GM10248 (cell line): Measurements from ENCODE around the gene SLC9A4.

ENCODE experiments used
- CTCF ChIA-PET: fragments of 300-600 bp; sonication (Branson Sonifier 250); formaldehyde crosslinking; extraction: SDS; loops from one replicate; lab custom pipeline; 2021; ENCODE audit warnings: antibody characterized with exemption; lab: Yijun Ruan, JAX
- POLR2A ChIA-PET: fragments of 350-650 bp; sonication (Branson Sonifier 250); formaldehyde crosslinking; extraction: SDS; loops from one replicate; lab custom pipeline; 2020; ENCODE audit warnings: antibody characterized with exemption; lab: Yijun Ruan, JAX
- DNase-seq: peaks from one replicate; pipeline ENCODE4 v3.0.0; 2012; ENCODE audit errors: extremely low spot score
- TF ChIP-seq, protein P1 (sequence below): IDR thresholded peaks from 2 replicates; pipeline ENCODE4 v1.5.1; 2012; ENCODE audit warnings: mild to moderate bottlenecking, low read depth; ENCODE audit errors: extremely low read depth, missing control alignments, control extremely low read depth

SLC9A4 gene

DNA sequence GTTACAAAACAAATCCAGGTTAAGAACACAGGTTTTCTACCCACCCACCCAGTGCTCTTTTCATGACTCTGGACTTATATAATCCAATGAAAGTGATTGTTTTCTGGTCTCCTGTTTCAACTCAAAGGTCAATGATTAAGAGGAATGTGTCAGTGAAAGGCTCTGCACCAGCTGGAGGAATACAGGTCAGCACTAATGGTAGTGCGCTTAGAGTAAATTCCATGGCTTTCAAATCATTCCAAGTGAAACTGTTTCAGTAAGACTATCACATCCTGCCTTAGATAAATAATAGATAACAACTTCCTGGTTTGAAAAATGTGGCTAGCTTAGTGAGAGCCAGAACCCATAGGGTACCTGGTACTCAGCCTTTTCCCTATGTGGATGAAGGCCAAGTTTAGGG lies 47.8 kb downstream of the SLC9A4 start:
- TF ChIP-seq, protein P1, sequence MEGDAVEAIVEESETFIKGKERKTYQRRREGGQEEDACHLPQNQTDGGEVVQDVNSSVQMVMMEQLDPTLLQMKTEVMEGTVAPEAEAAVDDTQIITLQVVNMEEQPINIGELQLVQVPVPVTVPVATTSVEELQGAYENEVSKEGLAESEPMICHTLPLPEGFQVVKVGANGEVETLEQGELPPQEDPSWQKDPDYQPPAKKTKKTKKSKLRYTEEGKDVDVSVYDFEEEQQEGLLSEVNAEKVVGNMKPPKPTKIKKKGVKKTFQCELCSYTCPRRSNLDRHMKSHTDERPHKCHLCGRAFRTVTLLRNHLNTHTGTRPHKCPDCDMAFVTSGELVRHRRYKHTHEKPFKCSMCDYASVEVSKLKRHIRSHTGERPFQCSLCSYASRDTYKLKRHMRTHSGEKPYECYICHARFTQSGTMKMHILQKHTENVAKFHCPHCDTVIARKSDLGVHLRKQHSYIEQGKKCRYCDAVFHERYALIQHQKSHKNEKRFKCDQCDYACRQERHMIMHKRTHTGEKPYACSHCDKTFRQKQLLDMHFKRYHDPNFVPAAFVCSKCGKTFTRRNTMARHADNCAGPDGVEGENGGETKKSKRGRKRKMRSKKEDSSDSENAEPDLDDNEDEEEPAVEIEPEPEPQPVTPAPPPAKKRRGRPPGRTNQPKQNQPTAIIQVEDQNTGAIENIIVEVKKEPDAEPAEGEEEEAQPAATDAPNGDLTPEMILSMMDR, result no peak
- no peak for DNase-seq
- POLR2A ChIA-PET, result no interaction called here
- CTCF ChIA-PET, result interaction anchor here (0.6 to 1.3 kb wide), 6 partner anchors 15 to 183 kb away, joined by 3 to 7 read pairs (median 3); no protein-coding TSS in a partner anchor

DNA sequence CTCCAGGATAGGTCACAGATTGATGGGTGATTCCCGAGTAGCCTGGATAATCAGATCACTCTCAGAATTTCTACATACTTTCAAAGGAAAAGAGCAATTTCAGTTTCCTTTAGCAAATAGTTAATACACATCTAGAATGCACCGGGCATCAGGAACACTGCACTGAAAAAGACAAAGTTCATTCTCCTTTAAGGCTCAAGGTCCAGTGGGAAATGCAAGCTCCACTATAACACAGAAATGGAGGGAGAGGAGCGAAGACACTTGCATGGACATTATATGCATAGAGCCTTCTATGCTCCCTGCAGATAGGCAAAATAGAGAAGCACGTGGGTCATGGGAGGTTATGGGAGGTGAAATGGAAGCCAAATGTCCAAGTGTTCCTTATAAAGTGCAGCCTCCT lies 49.1 kb downstream of the SLC9A4 start:
- DNase-seq, result no peak
- CTCF ChIA-PET, result interaction anchor here (2.1 kb wide), 1 partner anchor 94 kb away, joined by 6 read pairs; no protein-coding TSS in a partner anchor
- POLR2A ChIA-PET, result no interaction called here

DNA sequence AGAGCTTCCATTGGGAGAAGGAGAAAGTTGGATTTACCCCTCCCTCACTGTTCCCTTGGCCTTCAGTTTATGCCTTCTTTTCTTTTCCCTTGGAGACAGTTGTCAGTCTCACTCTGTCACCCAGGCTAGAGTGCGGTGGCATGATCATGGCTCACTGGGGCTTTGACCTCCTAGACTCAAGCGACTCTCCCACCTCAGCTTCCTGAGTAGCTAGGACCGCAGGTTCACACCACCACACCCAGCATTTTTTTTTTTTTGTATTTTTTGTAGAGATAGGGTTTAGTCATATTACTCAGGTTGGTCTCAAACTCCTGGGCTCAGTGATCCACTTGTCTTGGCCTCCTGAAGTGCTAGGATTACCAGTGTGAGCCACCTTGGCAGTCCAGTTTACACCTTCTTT lies 49.9 kb downstream of the SLC9A4 start:
- CTCF ChIA-PET, result interaction anchor here (0.9 to 2.1 kb wide), 3 partner anchors 8 to 93 kb away, joined by 3 to 6 read pairs (median 6); no protein-coding TSS in a partner anchor
- POLR2A ChIA-PET, result no interaction called here
- TF ChIP-seq, protein P1, result no peak
- no peak for DNase-seq

More for the DNA sequence above, 49.1 kb downstream of the SLC9A4 start:
- TF ChIP-seq, protein P1, result no peak

DNA sequence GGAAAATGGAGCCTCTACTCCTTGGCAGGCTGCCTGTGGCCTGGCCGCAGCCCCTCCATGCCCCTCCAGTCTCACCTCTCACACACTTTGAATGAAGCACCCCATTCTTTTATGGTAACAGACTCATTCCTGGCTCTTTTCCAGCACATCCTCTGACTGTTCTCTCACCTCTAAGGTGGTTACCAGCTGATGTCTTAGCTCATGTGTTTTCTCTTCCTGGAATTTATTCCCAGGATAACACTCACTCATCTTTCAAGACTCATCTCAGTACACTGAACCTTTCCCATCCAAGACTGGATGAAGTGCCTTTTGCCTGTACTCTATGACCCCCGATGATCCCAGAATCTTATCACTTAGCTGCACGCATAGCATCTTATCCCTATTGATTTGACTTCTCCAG lies 50.6 kb downstream of the SLC9A4 start:
- ChIA-PET POLR2A (no interaction called here), CTCF (interaction anchor here (0.9 to 2.1 kb wide), 3 partner anchors 8 to 93 kb away, joined by 3 to 6 read pairs (median 6); no protein-coding TSS in a partner anchor)
- DNase-seq, result no peak
- TF ChIP-seq, protein P1, result no peak

DNA sequence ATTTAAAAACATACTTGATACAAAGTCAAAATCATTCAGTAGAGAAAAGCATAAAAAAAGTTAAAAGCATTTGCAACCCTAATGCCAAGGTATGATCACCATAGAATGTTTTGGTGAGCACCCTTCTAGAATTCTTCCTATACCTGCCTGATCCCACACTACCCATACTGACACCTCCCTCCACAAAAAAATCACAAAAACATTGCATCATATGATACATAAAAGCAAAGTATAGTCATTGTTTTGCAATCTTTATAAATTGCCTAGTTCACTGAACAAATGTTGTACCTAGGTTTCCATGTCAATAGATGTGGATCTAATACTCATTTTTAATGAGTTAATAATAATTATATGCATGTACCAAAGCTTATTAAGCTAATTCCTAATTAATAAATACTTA lies 54.1 kb downstream of the SLC9A4 start:
- TF ChIP-seq, protein P1, result no peak
- no peak for DNase-seq
- POLR2A ChIA-PET, result no interaction called here
- CTCF ChIA-PET, result no interaction called here

DNA sequence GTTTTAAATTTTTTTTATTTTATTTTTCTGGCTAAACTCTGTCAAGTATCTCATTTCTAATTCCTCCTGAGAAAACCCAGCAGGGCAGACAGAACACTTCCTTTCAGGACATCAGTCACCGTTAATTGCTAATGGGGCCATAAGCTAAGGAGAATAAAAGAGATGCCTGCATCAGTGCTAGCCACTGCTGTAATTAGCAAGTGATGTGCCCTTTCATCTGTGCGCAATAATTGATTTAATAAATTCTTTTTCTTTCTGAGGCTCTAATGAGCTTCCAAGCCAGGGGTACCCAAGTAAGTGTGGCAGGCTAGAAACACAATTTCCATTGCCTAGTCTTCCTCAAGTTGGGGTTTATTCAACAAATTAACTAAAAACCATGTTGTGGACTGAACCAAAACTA lies 65.5 kb downstream of the SLC9A4 start:
- no peak for DNase-seq
- POLR2A ChIA-PET, result no interaction called here
- CTCF ChIA-PET, result no interaction called here
- TF ChIP-seq, protein P1, result no peak
